HepG2 (cell line): Measurements from ENCODE around the gene DDRGK1. TPM values are rescaled to one million over a fixed set of nuclear protein-coding genes. Genes with fewer than 3 reads are reported as not detected.

Experiments
- ATAC-seq: fragments of 200-7000 bp; cut with Tn5 transposase; 3 replicates; pipeline ENCODE4 v1.9.1; 2020; ENCODE audit warnings: mild to moderate bottlenecking, moderate library complexity
- BruUV-seq: library from RNA; stranded (reverse); fragments of 400-500 nt; replicated peaks from 2 replicates; lab custom pipeline; 2021; lab: Mats Ljungman, UMichigan
- CTCF ChIA-PET: fragments of 300-600 bp; formaldehyde crosslinking; extraction: SDS; loops from one replicate; lab custom pipeline; 2021; ENCODE audit warnings: low total read pairs, inconsistent platforms, low intra/inter-chr PET ratio; lab: Yijun Ruan, JAX
- POLR2A ChIA-PET: fragments of 350-600 bp; sonication (Branson Sonifier 250); formaldehyde crosslinking; loops from one replicate; lab custom pipeline; 2020; ENCODE audit warnings: antibody characterized with exemption, inconsistent platforms; lab: Yijun Ruan, JAX
- DNase-seq: peaks from one replicate; pipeline ENCODE4 v3.0.0-alpha.2; 2015; ENCODE audit warnings: low spot score
- FAIRE-seq: peaks from 3 replicates; lab custom pipeline; 2011; peaks lifted over from hg19 to GRCh38; lab: Jason Lieb, UNC
- H2AFZ ChIP-seq: one replicate; pipeline ENCODE4 v1.6.1; 2011; ENCODE audit warnings: low read length, inconsistent platforms
- H3K27ac ChIP-seq: fragments of 300-600 bp; 3 replicates; pipeline ENCODE4 v1.8.0; 2011; ENCODE audit warnings: mixed run types, mild to moderate bottlenecking, mixed read lengths, low read length, inconsistent platforms; ENCODE audit not compliant: insufficient read depth; ENCODE audit errors: extremely low read length
- H3K27me3 ChIP-seq, 2 experiments: fragments of 200-600 bp in 1 of 2; 2 replicates in 1 of 2; 3 replicates in 1 of 2; pipeline versions ENCODE4 v1.6.0 to v1.8.0; 2011; ENCODE audit warnings: low read length in 2 of 2, mild to moderate bottlenecking in 2 of 2, moderate library complexity in 2 of 2, inconsistent platforms in 1 of 2; ENCODE audit not compliant: insufficient read depth in 2 of 2, control insufficient read depth in 1 of 2
- H3K36me3 ChIP-seq, 2 experiments: fragments of 200-600 bp in 1 of 2; replicated peaks in 1 of 2; 2 replicates in 1 of 2; 3 replicates in 1 of 2; pipeline versions ENCODE4 v1.5.1 to v1.8.0; 2011; ENCODE audit warnings: low read length in 2 of 2, inconsistent platforms in 1 of 2; ENCODE audit not compliant: insufficient read depth in 2 of 2, control insufficient read depth in 1 of 2
- H3K4me1 ChIP-seq: 2 replicates; pipeline ENCODE4 v1.5.1; 2012; ENCODE audit warnings: low read length, inconsistent platforms; ENCODE audit not compliant: insufficient read depth
- H3K4me2 ChIP-seq: 2 replicates; pipeline ENCODE4 v1.6.0; 2011; ENCODE audit warnings: low read depth, low read length, inconsistent platforms
- H3K4me3 ChIP-seq, 3 experiments: fragments of 200-600 bp in 1 of 3; sonication (generic), shearing (Covaris generic) in 1 of 3; replicated peaks in 1 of 3; 2 replicates each; pipeline ENCODE4 v1.5.1; 2011 to 2016; ENCODE audit warnings: low read length in 3 of 3, inconsistent platforms in 2 of 3, low read depth in 2 of 3, mild to moderate bottlenecking in 2 of 3, control low read depth in 1 of 3, mixed read lengths in 1 of 3; ENCODE audit not compliant: insufficient read depth in 1 of 3
- H3K79me2 ChIP-seq: one replicate; pipeline ENCODE4 v1.6.1; 2011; ENCODE audit warnings: low read length, inconsistent platforms; ENCODE audit not compliant: insufficient read depth
- H3K9ac ChIP-seq: 2 replicates; pipeline ENCODE4 v1.6.0; 2011; ENCODE audit warnings: mild to moderate bottlenecking, low read depth, low read length, inconsistent platforms; ENCODE audit not compliant: insufficient read depth
- H3K9me3 ChIP-seq: 2 replicates; pipeline ENCODE4 v1.5.1; 2012; ENCODE audit warnings: mild to moderate bottlenecking, low read length
- H4K20me1 ChIP-seq: 2 replicates; pipeline ENCODE4 v1.6.0; 2011; ENCODE audit warnings: inconsistent platforms, mild to moderate bottlenecking, low read length, moderate library complexity; ENCODE audit not compliant: insufficient read depth
- ATRX ChIP-seq: sonication (generic); formaldehyde crosslinking; IDR thresholded peaks from 2 replicates; pipeline ENCODE4 v1.4.0; 2020; ENCODE audit warnings: missing genetic modification reagents, borderline replicate concordance
- BRCA1 ChIP-seq: sonication (generic); formaldehyde crosslinking; IDR thresholded peaks from 2 replicates; pipeline ENCODE4 v1.4.0; 2020; ENCODE audit warnings: missing genetic modification reagents
- EED ChIP-seq: sonication (generic); formaldehyde crosslinking; IDR thresholded peaks from 2 replicates; pipeline ENCODE4 v1.5.0; 2020; ENCODE audit warnings: mild to moderate bottlenecking, missing genetic modification reagents
- IKZF5 ChIP-seq: IDR thresholded peaks from 2 replicates; pipeline ENCODE4 v1.6.1; 2018; ENCODE audit warnings: missing genetic modification reagents, mild to moderate bottlenecking, missing compliant biosample characterization
- KAT7 ChIP-seq: IDR thresholded peaks from 2 replicates; pipeline ENCODE4 v1.6.1; 2018; ENCODE audit warnings: borderline replicate concordance, missing compliant biosample characterization
- MAZ ChIP-seq, 2 experiments: sonication (generic) in 1 of 2; formaldehyde crosslinking in 1 of 2; IDR thresholded peaks; 2 replicates each; pipeline versions ENCODE4 v1.5.0 to v1.6.1; 2012 to 2020; ENCODE audit warnings: low read depth in 2 of 2, mild to moderate bottlenecking in 2 of 2, borderline replicate concordance in 1 of 2, improper control_type of control experiment in 1 of 2, low read length in 1 of 2, missing genetic modification reagents in 1 of 2, moderate library complexity in 1 of 2
- MEIS2 ChIP-seq: sonication (generic); formaldehyde crosslinking; IDR thresholded peaks from 2 replicates; pipeline ENCODE4 v1.9.0; 2021; ENCODE audit warnings: mild to moderate bottlenecking, missing genetic modification reagents
- NR2F6 ChIP-seq, 2 experiments: IDR thresholded peaks; 2 replicates each; pipeline ENCODE4 v1.6.1; 2016; ENCODE audit warnings: antibody characterized with exemption in 1 of 2, mild to moderate bottlenecking in 1 of 2
- TAF15 ChIP-seq: fragments of 200-400 bp; formaldehyde crosslinking; IDR thresholded peaks from one replicate; pipeline ENCODE4 v1.6.1; 2018; ENCODE audit warnings: mild to moderate bottlenecking, low read depth, low read length; ENCODE audit not compliant: poor library complexity, severe bottlenecking
- TGIF2 ChIP-seq: IDR thresholded peaks from 2 replicates; pipeline ENCODE4 v1.6.1; 2016; ENCODE audit warnings: control low read depth, missing compliant biosample characterization
- TMF1 ChIP-seq: sonication (generic); formaldehyde crosslinking; IDR thresholded peaks from 2 replicates; pipeline ENCODE4 v1.8.1; 2022; ENCODE audit warnings: low read depth, missing genetic modification reagents
- ZNF180 ChIP-seq: sonication (generic); formaldehyde crosslinking; IDR thresholded peaks from 2 replicates; pipeline ENCODE4 v1.4.0; 2020; ENCODE audit warnings: low read depth, missing genetic modification reagents, borderline replicate concordance
- ZNF235 ChIP-seq: sonication (generic); formaldehyde crosslinking; IDR thresholded peaks from 2 replicates; pipeline ENCODE4 v1.8.1; 2023; ENCODE audit warnings: mild to moderate bottlenecking, missing genetic modification reagents, borderline replicate concordance
- ZNF367 ChIP-seq: sonication (generic); formaldehyde crosslinking; IDR thresholded peaks from 2 replicates; pipeline ENCODE4 v1.4.0; 2020; ENCODE audit warnings: missing genetic modification reagents, borderline replicate concordance
- ZNF451 ChIP-seq: sonication (generic); formaldehyde crosslinking; IDR thresholded peaks from 2 replicates; pipeline ENCODE4 v1.5.0; 2020; ENCODE audit warnings: mild to moderate bottlenecking, missing genetic modification reagents
- ZNF644 ChIP-seq: IDR thresholded peaks from 2 replicates; pipeline ENCODE4 v1.6.1; 2016; ENCODE audit warnings: low read depth
- ZNF652 ChIP-seq: IDR thresholded peaks from 2 replicates; pipeline ENCODE4 v1.6.1; 2016; ENCODE audit warnings: low read depth, borderline replicate concordance
- ZNF724P ChIP-seq: sonication (generic); formaldehyde crosslinking; IDR thresholded peaks from 2 replicates; pipeline ENCODE4 v1.8.0; 2022; ENCODE audit warnings: missing genetic modification reagents, borderline replicate concordance
- WGBS: methylation state at CpG from one replicate; pipeline ENCODE4 v1.1.6; 2017; ENCODE audit warnings: low lambda C conversion rate; 5-methylcytosine and 5-hydroxymethylcytosine counted together
- in situ Hi-C: cut with HindIII; loops from 2 replicates; pipeline ENCODE4 v1.10.0; 2017; ENCODE audit warnings: low pct_unique_long_range_greater_than_20kb; ENCODE audit not compliant: extremely low pct_ligation_motif_present
- intact Hi-C: fragments of 100-400 bp; cut with micrococcal nuclease; formaldehyde crosslinking; loops from one replicate; pipeline ENCODE4 v1.10.0; 2022; ENCODE audit not compliant: unreplicated experiment
- polyA plus RNA-seq, 8 experiments: library from polyadenylated mRNA; depleted of rRNA in 3 of 8; stranded (reverse) in 7 of 8; unstranded in 1 of 8; fragments of >200 nt; fragmentation: Illumina TruSeq in 4 of 8; extraction: Trizol in 4 of 8; gene quantifications; 2 replicates each; pipeline versions ENCODE4 v1.2.1 to v1.2.3, GENCODE V29; 2011 to 2016; ENCODE audit warnings: low read depth in 4 of 8, missing spikeins in 1 of 8, mixed read lengths in 1 of 8; ENCODE audit not compliant: insufficient read depth in 1 of 8
- total RNA-seq, 5 experiments: library from RNA; depleted of rRNA; stranded (reverse); fragments of >200 nt; fragmentation: Illumina TruSeq; extraction: Trizol; gene quantifications; 2 replicates each; pipeline ENCODE4 v1.2.3, GENCODE V29; 2016; ENCODE audit warnings: low read depth in 1 of 5
- TF ChIP-seq, protein P1 (sequence below): sonication (generic); formaldehyde crosslinking; IDR thresholded peaks from 2 replicates; pipeline ENCODE4 v1.4.0; 2020; ENCODE audit warnings: missing genetic modification reagents

Gene DDRGK1
- total and polyA plus RNA-seq, 2 of the 13 experiments (the other 11 are each of a cell fraction or from before 2014, with no cell fraction given), result 96.7 to 149 TPM

- Histone ChIP-seq H3K9ac (no peak overlapping the region), H2AFZ (no peak overlapping the region), H4K20me1 (no peaks in the 10 kb centered on the region), H3K4me1 (peaks cover 52% of the 10 kb centered on the region), H3K4me2 (no peak overlapping the region), H3K27ac (no peak overlapping the region), H3K27me3 (peaks cover 0 to 13% of the 10 kb centered on the region in 2 experiments; a peak in 2 of 5 replicates), H3K79me2 (no peaks in the 10 kb centered on the region), H3K9me3 (no peaks in the 10 kb centered on the region), H3K36me3 (peaks cover 0 to 9% of the 10 kb centered on the region in 2 experiments; a peak in 3 of 5 replicates), H3K4me3 (no peak overlapping the region)
- no peak for FAIRE-seq
- intact Hi-C loops, result no loop called here
- 89% methylated on average over 29 of the region's 32 CpGs for WGBS
- no peak for ATAC-seq
- ChIA-PET POLR2A (interaction anchor here (1.5 to 2.5 kb wide), 3 partner anchors 10 to 24 kb away, joined by 7 to 29 read pairs (median 8); partner anchors contain the start of gene ITPA), CTCF (no interaction called here)
- in situ Hi-C loops, result no loop called here
- BruUV-seq, result no TSS peak
- no peak for DNase-seq
- no peak for TF ChIP-seq ZNF644
- no peak for TF ChIP-seq ZNF367
- peak; percentile 4; the same call in 1 of the 2 replicates for TF ChIP-seq ZNF235 (CRISPR knock-in tag)
- no peak for TF ChIP-seq ZNF451 (CRISPR knock-in tag)
- TF ChIP-seq ZNF652 (CRISPR knock-in tag), result no peak
- TF ChIP-seq EED (CRISPR knock-in tag), result no peak
- TF ChIP-seq BRCA1 (CRISPR knock-in tag), result no peak
- no peak for TF ChIP-seq MAZ (IDR thresholded peaks at IDR 0.05; ENCODE audit: borderline replicate concordance, low read depth, low read length)
- TF ChIP-seq MAZ (CRISPR knock-in tag; IDR thresholded peaks at IDR 0.05; ENCODE audit: low read depth), result no peak
- peak; percentile 58 for TF ChIP-seq NR2F6 (IDR thresholded peaks at IDR 0.05)
- no peak for TF ChIP-seq NR2F6 (CRISPR knock-in tag; IDR thresholded peaks at IDR 0.05)
- TF ChIP-seq ZNF180 (CRISPR knock-in tag), result no peak
- no peak for TF ChIP-seq IKZF5 (CRISPR knock-in tag)
- TF ChIP-seq ATRX (CRISPR knock-in tag), result no peak
- TF ChIP-seq TMF1 (CRISPR knock-in tag), result no peak
- no peak for TF ChIP-seq TAF15
- TF ChIP-seq ZNF724P, result no peak
- TF ChIP-seq MEIS2 (CRISPR knock-in tag), result no peak
- TF ChIP-seq KAT7 (CRISPR knock-in tag), result no peak
- TF ChIP-seq, protein P1, sequence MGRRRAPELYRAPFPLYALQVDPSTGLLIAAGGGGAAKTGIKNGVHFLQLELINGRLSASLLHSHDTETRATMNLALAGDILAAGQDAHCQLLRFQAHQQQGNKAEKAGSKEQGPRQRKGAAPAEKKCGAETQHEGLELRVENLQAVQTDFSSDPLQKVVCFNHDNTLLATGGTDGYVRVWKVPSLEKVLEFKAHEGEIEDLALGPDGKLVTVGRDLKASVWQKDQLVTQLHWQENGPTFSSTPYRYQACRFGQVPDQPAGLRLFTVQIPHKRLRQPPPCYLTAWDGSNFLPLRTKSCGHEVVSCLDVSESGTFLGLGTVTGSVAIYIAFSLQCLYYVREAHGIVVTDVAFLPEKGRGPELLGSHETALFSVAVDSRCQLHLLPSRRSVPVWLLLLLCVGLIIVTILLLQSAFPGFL (CRISPR knock-in tag), result no peak
- no peak for TF ChIP-seq TGIF2
Observed at GRCh38 chr20:3233131-3233990, 28.9 kb upstream of the DDRGK1 start.
